GM19452 (cell line): ENCODE measurements around the gene CFDP1.
"Not testable (repeated sequence)": the region's sequence is repeated elsewhere in the genome, so short reads cannot be mapped to it uniquely, and the experiment has no call there.

Experiments used
- ATAC-seq: cut with Tn5 transposase; IDR thresholded peaks from one replicate; pipeline ENCODE4 v1.9.1; 2021; ENCODE audit not compliant: unreplicated experiment

Gene CFDP1

GRCh38 chr16:75304521-75305363, 128.6 kb downstream of the CFDP1 start:
- ATAC-seq, result no peak

- ATAC-seq, result no peak
Measured at GRCh38 chr16:75301804-75302203, 131.5 kb downstream of the CFDP1 start.

- no peak for ATAC-seq
Measured at GRCh38 chr16:75298267-75298666, 135.0 kb downstream of the CFDP1 start.

- ATAC-seq, result no peak
Measured at GRCh38 chr16:75296606-75297005, 136.7 kb downstream of the CFDP1 start.

- ATAC-seq, result no peak
Measured at GRCh38 chr16:75294773-75295459, 138.4 kb downstream of the CFDP1 start.

GRCh38 chr16:75293772-75294171, 139.5 kb downstream of the CFDP1 start:
- ATAC-seq, result no peak

- ATAC-seq, result no peak
Measured at GRCh38 chr16:75293173-75293572, 140.1 kb downstream of the CFDP1 start.

- ATAC-seq, result no peak
Measured at GRCh38 chr16:75292691-75293090, 140.6 kb downstream of the CFDP1 start.

- no peak for ATAC-seq
Measured at GRCh38 chr16:75289189-75289588, 144.1 kb downstream of the CFDP1 start.

- ATAC-seq, result no peak
Measured at GRCh38 chr16:75288596-75289120, 144.6 kb downstream of the CFDP1 start.

- no peak for ATAC-seq
Measured at GRCh38 chr16:75288181-75288580, 145.1 kb downstream of the CFDP1 start.

GRCh38 chr16:75287708-75288107, 145.6 kb downstream of the CFDP1 start:
- ATAC-seq, result no peak

- no peak for ATAC-seq
Measured at GRCh38 chr16:75286389-75286788, 146.9 kb downstream of the CFDP1 start.

GRCh38 chr16:75282466-75283281, 150.6 kb downstream of the CFDP1 start:
- no peak for ATAC-seq

- ATAC-seq, result no peak
Measured at GRCh38 chr16:75281826-75282225, 151.5 kb downstream of the CFDP1 start.

- not testable (repeated sequence) for ATAC-seq
Measured at GRCh38 chr16:75281009-75281408, 152.3 kb downstream of the CFDP1 start.

GRCh38 chr16:75280331-75280804, 152.9 kb downstream of the CFDP1 start:
- ATAC-seq, result no peak

GRCh38 chr16:75279305-75279704, 154.0 kb downstream of the CFDP1 start:
- ATAC-seq, result no peak

GRCh38 chr16:75273054-75273925, 160.0 kb downstream of the CFDP1 start:
- ATAC-seq, result no peak

- not testable (repeated sequence) for ATAC-seq
Measured at GRCh38 chr16:75272629-75273028, 160.7 kb downstream of the CFDP1 start.
